ENCODE measurements around the gene SDC1. TPM values are rescaled to one million over a fixed set of nuclear protein-coding genes. Genes with fewer than 3 reads are reported as not detected.
"Not testable (repeated sequence)": the region's sequence is repeated elsewhere in the genome, so short reads cannot be mapped to it uniquely, and the experiment has no call there.

SDC1 gene
- polyA plus RNA-seq, 1 experiment, result 42.0 TPM

- no peaks in the 10 kb centered on the region for H3K27me3 ChIP-seq (ENCODE audit: control insufficient read depth, insufficient read depth, low read length)
- CTCF ChIA-PET, result no interaction called here
- H3K4me3 ChIP-seq (ENCODE audit: low read depth, low read length), result no peak overlapping the region
- no peak for DNase-seq (ENCODE audit: low read depth)
- no peaks in the 10 kb centered on the region for H3K36me3 ChIP-seq (ENCODE audit: control insufficient read depth, insufficient read depth, low read length)
- POLR2A ChIA-PET, result no interaction called here
- TF ChIP-seq CTCF (IDR thresholded peaks at IDR 0.05; ENCODE audit: insufficient read depth, low read depth, low read length), result no peak
Observed at GRCh38 chr2:20195431-20196033, 29.4 kb downstream of the SDC1 start.

- H3K36me3 ChIP-seq (ENCODE audit: control insufficient read depth, insufficient read depth, low read length); POLR2A ChIA-PET; DNase-seq (ENCODE audit: low read depth); H3K4me3 ChIP-seq (ENCODE audit: low read depth, low read length); CTCF ChIA-PET; H3K27me3 ChIP-seq (ENCODE audit: control insufficient read depth, insufficient read depth, low read length): not testable (repeated sequence)
Observed at GRCh38 chr2:20195016-20195411, 29.9 kb downstream of the SDC1 start.

GRCh38 chr2:20194097-20195015 is 30.6 kb downstream of the SDC1 start:
- ChIA-PET CTCF (no interaction called here), POLR2A (no interaction called here)
- H3K36me3 ChIP-seq (ENCODE audit: control insufficient read depth, insufficient read depth, low read length), result no peaks in the 10 kb centered on the region
- H3K4me3 ChIP-seq (ENCODE audit: low read depth, low read length), result no peak overlapping the region
- DNase-seq (ENCODE audit: low read depth), result no peak
- no peaks in the 10 kb centered on the region for H3K27me3 ChIP-seq (ENCODE audit: control insufficient read depth, insufficient read depth, low read length)
- no peak for TF ChIP-seq CTCF (IDR thresholded peaks at IDR 0.05; ENCODE audit: insufficient read depth, low read depth, low read length)

- H3K27me3 ChIP-seq (ENCODE audit: control insufficient read depth, insufficient read depth, low read length), result no peaks in the 10 kb centered on the region
- TF ChIP-seq CTCF (IDR thresholded peaks at IDR 0.05; ENCODE audit: insufficient read depth, low read depth, low read length), result no peak
- no peak for DNase-seq (ENCODE audit: low read depth)
- H3K36me3 ChIP-seq (ENCODE audit: control insufficient read depth, insufficient read depth, low read length), result no peaks in the 10 kb centered on the region
- H3K4me3 ChIP-seq (ENCODE audit: low read depth, low read length), result no peak overlapping the region
- CTCF ChIA-PET, result interaction anchor here (1.0 to 1.6 kb wide), 2 partner anchors 9 kb away, joined by 3 to 5 read pairs; no protein-coding TSS in a partner anchor
- POLR2A ChIA-PET, result no interaction called here
Observed at GRCh38 chr2:20193185-20193584, 31.7 kb downstream of the SDC1 start.

GRCh38 chr2:20192781-20193180 is 32.1 kb downstream of the SDC1 start:
- no peak for TF ChIP-seq CTCF (IDR thresholded peaks at IDR 0.05; ENCODE audit: insufficient read depth, low read depth, low read length)
- ChIA-PET CTCF (interaction anchor here (1.0 to 1.6 kb wide), 2 partner anchors 9 to 10 kb away, joined by 3 to 5 read pairs; no protein-coding TSS in a partner anchor), POLR2A (no interaction called here)

More at GRCh38 chr2:20192781-20193180, 32.1 kb downstream of the SDC1 start:
- Histone ChIP-seq H3K36me3 (ENCODE audit: control insufficient read depth, insufficient read depth, low read length) (no peaks in the 10 kb centered on the region), H3K27me3 (ENCODE audit: control insufficient read depth, insufficient read depth, low read length) (no peaks in the 10 kb centered on the region), H3K4me3 (ENCODE audit: low read depth, low read length) (no peak overlapping the region)
- no peak for DNase-seq (ENCODE audit: low read depth)
